Glomerular visceral epithelial cell (primary cell): ENCODE data around the gene EFCAB14.
"Not testable (repeated sequence)": the region's sequence is repeated elsewhere in the genome, so short reads cannot be mapped to it uniquely, and the experiment has no call there.

ENCODE experiments used
- DNase-seq: peaks from one replicate; pipeline ENCODE4 v3.0.0-alpha.2; 2016; ENCODE audit errors: extremely low spot score

EFCAB14 gene

DNA sequence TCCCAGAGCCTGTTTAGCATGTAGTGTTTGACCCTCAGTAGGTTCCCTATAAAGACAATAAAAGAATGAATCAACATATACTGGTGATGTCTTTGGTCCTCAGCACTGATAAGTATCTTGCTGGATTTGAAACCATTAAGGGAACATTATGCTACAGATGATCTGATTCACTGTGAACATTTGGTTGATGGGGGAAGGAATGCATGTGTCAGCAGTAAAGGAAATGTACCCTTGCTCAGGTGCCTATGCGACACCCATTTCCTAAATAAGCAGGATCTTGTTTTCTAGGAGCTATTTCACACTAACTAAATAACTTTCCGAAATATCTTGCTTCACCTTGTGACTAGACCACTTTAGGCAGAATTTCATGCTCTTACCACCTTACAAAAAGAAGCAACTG is 34.2 kb downstream of the EFCAB14 start:
- DNase-seq, result no peak

GRCh38 chr1:46682064-46682463 is 36.9 kb downstream of the EFCAB14 start:
- DNase-seq, result no peak

DNA sequence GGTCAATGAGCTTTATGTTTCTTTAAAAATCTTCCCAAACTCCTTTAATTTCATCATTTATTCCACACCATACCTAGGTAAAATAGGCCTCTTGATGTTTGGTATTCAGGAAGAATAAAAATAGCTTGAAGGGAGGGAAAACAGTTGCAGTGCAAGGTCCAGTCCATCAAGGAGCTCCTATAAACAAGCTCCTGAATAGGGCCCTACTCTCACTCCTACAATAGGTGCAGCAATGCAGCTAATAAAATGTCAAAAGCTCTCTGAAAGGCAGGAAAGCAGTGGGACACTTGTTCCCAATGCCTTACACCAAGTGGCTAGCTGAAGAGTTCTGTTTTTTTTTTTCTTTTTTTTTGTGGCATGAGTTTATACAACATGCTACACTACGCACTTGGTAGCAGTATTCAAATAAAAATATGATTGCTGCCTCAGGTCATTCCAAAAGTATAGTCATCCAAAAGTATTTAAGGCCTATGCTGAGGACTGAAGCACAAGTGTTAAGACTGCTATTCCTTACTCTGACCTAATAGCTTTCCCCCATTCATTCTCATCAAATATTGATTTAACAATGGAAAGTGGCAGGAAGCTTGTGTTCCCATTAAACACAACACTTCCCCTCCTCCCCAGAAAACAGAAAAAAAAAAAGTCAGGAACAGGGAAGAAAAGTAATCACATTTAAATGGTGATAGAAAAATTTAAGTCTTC is 37.4 kb downstream of the EFCAB14 start:
- DNase-seq, result no peak

GRCh38 chr1:46679789-46680573 is 38.9 kb downstream of the EFCAB14 start:
- DNase-seq, result no peak

GRCh38 chr1:46677339-46677738 is 41.6 kb downstream of the EFCAB14 start:
- DNase-seq, result no peak

DNA sequence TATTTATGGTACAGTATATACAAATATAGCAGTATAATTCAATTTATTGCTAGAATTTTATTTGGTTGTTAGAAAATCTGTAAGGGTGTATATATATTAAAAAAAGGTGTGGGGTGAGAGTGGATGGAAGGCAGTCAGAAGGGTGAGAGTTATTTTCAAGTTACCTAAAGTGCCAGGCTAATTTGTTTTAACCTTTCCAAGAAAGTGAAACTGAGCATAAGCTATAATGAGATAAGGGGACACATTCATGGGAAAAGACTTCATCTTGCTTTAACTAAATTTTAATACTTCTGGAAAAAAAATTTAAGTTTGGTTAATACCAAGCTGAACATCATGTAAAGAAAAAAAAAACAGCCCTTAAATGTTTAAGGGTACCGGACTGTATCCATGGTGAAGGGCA is 42.4 kb downstream of the EFCAB14 start:
- no peak for DNase-seq

GRCh38 chr1:46675549-46676314 is 43.2 kb downstream of the EFCAB14 start:
- no peak for DNase-seq

GRCh38 chr1:46673749-46674182 is 45.1 kb downstream of the EFCAB14 start:
- DNase-seq, result peak; percentile 20

GRCh38 chr1:46672696-46673095 is 46.2 kb downstream of the EFCAB14 start:
- no peak for DNase-seq

- no peak for DNase-seq
Observed at GRCh38 chr1:46671554-46671953, 47.4 kb downstream of the EFCAB14 start, which contains the start of gene TEX38. Gene TEX38, plus strand, starts transcription at chr1:46671854. Its CDS starts 81 bp downstream, at chr1:46671935.

GRCh38 chr1:46670134-46670533 is 48.8 kb downstream of the EFCAB14 start:
- no peak for DNase-seq

- DNase-seq, result peak; percentile 62
Observed at GRCh38 chr1:46667782-46668760, 50.8 kb downstream of the EFCAB14 start, which contains the start of gene ATPAF1. Gene ATPAF1, minus strand, starts transcription at chr1:46668364. Its CDS starts 42 bp downstream, at chr1:46668322.

GRCh38 chr1:46665983-46666382 is 52.9 kb downstream of the EFCAB14 start:
- DNase-seq, result no peak

DNA sequence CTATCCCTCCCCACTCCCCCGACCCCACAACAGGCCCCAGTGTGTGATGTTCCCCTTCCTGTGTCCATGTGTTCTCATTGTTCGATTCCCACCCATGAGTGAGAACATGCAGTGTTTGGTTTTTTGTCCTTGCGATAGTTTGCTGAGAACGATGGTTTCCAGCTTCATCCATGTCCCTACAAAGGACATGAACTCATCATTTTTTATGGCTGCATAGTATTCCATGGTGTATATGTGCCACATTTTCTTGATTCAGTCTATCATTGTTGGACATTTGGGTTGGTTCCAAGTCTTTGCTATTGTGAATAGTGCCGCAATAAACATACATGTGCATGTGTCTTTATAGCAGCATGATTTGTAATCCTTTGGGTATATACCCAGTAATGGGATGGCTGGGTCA is 56.0 kb downstream of the EFCAB14 start:
- not testable (repeated sequence) for DNase-seq

- DNase-seq, result not testable (repeated sequence)
Observed at GRCh38 chr1:46660116-46660515, 58.8 kb downstream of the EFCAB14 start.

- DNase-seq, result no peak
Observed at GRCh38 chr1:46659307-46659870, 59.5 kb downstream of the EFCAB14 start.

DNA sequence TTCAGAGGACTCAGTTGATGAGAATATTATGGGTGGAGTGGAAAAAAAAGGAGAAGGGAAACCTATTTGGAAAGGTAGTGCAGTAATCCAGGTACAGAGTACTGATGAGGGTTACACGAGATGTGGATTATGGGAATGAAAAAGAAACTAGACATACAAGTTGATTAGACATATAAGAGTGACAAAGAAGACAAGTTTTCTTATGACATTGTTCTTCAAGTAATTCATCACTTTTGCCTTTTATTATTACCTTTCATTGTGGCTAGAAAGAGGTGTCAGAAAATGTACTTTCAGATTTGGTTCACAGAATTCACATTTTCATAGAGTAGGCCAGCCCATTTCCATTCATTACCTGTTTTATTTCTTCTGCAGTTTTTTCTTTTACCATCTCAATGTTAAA is 61.1 kb downstream of the EFCAB14 start:
- DNase-seq, result no peak

DNA sequence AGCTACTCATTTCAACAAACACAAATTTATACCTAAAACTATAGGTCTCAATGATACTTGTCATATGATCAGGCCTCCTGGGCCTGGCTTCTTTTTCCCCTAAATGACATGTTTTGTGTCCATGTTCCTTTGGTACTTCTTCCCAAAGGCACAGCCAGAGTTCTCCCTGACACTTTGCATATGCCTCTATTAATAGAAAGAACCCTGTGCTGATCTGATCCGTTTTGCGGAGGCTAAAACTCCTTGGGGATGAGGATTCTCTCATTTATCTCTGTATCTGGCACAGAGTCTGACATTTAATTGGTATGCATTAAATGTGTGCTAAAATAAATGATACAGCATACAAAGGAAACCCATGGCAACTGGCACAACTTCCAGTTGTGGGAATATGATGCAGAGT is 62.3 kb downstream of the EFCAB14 start:
- DNase-seq, result no peak

DNA sequence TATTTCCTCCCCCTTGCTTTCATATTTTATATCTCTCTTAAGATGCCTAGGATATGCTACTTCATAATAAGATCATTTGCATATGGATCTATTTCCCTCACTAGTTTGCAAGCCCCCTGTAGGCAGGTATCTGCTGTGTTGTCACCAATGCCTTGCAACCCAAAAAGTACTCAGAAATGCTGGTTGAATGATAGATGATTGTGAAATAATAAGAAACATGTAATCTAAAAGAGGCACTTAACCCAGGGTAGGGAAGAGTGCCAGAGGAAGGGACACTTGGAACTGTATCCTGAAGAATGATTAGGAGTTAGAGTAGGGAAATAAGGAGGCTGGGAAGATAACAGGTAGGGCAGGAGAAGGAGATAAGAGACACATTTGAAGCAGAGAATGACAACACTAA is 63.1 kb downstream of the EFCAB14 start:
- DNase-seq, result no peak

DNA sequence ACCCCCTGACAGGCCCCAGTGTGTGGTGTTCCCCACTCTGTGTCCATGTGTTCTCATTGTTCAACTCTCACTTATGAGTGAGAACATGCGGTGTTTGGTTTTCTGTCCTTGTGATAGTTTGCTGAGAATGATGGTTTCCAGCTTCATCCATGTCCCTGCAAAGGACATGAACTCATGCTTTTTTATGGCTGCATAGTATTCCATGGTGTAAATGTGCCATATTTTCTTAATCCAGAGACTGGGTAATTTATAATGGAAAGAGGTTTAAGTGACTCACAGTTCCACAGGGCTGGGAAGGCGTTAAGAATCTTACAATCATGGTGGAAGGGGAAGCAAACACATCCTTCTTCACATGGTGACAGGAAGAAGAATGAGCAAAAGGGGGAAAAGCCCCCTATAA is 64.2 kb downstream of the EFCAB14 start:
- not testable (repeated sequence) for DNase-seq

- no peak for DNase-seq
Observed at GRCh38 chr1:46654012-46654411, 64.9 kb downstream of the EFCAB14 start.
